ENCODE measurements around the gene NUMA1.

NUMA1 gene

GRCh38 chr11:72061739-72062396 is 18.5 kb downstream of the NUMA1 start:
- no peak for DNase-seq (ENCODE audit: low spot score)

DNA sequence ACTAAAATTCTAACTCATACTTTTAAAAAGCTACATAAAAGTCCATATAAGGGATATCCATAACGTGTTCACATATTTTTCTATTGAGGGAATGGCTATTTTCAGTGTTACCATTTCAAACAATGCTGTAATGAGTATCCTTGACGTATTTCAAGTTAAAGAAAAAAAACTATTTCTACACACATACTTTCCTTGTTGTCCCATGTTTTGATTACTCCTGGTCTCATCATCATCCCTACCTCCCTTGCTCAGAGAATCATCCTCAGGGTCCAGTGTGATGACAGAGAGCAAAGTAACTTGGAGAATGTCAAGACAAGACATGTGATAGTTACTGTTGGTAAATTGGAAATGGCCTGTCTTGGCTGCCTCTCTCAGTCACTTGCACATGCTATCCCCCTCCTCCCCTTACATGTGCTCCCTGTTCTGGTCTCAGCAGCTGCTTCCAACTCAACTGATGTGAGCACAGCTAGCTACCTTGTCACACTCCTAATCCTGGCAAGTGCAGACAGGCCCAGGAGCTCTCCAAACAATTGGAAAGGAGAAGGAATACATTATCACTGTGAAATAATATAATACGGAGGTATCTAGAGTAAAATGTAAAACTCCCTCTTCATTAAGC is 21.8 kb downstream of the NUMA1 start:
- DNase-seq (ENCODE audit: low spot score), result no peak

DNA sequence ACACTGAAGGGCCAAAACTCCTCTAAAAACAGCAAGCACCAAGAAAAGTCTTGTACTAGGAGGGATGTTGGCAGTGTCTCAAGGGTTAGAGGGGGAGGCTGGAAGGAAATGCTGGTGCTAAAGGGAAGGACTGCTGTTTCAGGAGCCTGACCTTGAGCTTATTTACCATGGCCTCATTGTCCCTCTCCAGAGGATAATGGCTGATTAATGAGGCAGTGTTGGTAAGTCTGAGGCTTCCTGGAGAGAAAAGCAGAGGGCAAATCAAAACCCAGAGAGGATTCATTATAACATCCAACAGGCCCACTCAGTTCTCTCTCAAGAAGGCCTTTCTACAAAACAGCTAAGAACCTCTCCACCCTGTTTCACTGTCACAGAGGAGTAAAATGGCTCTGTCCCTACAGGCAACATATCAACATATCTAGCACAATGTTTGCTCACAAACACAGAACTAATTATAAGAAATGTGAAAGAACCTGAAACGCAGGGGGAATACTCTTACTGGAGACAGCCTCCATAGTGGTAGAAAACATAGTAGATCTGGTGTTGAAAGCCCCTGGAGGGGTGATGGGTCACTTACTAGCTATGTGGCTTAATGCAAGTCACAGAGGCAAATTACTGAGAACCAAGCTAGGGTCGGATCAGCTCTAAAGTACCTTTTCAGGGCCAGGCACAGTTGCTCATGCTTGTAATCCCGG is 31.4 kb downstream of the NUMA1 start:
- DNase-seq (ENCODE audit: low spot score), result no peak

DNA sequence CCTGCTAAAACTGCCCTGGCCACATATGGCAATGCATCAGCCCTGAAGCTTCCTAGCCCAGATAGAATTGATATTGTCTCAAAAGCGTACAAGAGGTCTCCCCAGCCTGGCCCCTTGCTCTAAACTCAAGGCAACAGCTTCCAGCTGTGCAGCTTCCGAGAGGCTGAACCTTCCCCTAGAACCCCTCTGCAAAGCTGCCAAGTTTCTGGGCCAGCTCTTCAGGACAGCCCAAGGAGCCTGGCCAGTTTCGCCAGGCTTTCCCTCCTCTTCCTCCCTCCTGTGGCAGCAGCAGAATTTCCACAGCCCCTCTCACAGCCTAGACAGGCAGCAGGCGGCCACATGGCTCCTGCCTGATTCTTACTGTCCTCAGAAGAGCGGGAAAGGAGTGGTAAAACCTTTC is 34.5 kb downstream of the NUMA1 start:
- DNase-seq (ENCODE audit: low spot score), result no peak

DNA sequence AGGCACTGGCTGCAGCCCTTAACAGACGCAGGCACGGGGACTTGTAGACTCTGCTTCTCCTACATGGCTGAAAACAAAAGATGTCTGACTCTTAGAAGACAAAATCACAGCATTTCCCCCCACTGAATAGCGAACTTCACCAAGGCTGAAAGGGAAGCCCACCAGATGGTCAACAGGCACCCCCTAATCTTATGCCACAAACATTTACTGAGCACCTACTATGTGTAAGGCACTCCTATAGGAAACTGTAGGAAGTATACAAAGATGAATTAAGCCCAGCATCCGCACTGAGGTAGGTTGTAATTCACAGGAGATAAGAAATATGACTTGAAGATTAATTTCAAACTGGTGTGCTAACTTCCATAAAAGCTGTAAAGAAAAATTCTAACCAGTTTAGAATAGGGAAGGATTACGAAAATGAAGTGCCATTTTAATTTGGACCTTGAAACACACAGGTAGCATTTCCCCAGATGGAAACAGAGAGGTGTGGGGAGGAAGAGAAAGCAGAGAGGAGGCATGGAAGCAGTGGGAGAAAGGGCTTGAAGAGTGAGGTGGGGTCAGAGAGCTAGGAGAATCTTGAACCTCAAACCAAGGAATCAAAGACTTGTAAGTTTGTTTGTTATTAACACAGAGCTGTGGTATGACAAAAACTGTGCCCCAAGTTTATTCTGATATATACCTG is 38.1 kb downstream of the NUMA1 start:
- DNase-seq (ENCODE audit: low spot score), result no peak

DNA sequence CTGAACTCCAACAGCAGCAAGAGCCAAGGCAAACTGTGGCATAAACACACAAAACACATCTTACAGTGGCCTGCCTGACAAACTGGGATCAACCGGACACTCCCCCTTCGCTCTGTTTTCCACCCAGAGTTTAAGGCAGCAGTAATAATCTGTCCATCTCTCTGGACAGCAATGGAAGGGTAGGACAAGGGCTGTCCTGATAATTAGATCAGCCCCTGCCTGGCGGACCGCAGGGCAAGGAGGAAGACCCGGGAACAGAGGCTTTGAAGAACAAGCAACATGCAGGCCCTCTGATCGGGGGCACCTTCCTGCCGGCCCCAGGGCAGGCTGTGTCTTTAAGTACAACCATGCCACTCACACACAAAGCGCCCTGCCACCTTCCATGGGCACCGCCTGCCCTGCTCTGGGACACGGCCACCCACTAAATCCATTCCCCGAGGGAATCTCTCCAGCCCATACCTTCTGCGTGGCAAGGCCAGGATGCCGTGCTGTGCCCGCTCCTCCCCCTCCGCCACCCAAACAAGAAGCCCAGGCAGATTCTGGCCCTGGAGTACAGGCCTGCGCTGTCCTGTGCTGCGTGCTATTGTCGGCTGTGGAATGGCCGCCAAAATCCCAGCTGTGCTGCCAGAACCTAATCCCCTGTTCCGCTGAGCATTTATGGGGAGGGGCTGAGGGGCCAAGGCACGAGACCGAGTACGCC is 38.8 kb downstream of the NUMA1 start:
- DNase-seq (ENCODE audit: low spot score), result peak; percentile 80

DNA sequence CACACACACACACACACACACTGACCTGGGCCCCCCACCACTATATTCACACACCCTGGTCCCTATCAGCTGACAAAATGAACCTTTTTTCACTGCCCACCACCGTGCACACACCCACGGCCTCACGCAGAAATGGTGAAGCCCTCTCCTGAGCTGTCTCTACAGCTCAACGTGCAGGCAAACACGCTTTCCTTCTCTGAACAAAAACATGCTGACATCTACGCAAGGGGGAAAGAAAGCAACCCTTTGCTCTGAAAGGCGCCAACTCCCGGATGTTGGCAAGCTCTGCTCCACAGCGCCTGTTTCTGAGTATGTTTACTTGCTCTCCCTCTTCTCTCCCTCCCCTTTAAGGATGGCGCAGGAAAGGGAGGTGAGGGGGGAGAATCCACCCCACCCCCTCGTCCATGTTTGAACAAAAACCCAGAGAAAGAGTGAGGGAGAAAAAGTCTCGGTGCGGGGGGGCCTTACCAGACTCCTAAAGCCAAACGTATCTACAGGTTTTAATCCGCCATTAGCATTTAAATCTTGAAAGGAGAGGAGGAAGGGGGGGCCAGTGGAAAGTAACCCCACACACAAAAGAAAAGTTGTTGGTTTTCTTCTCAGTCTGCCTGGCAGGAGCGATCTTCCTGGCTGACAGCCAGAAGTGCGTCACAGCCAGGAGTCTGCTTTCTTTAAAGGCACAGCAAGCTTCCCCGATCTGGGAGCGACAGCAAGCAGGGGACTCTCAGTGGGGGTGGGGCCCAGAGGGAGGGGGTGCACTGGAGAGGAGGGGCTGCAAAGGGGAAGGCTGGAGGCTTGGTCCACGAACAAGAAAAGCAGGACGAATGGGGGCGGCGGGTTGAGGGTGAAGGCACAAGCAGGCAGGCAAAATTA is 39.6 kb downstream of the NUMA1 start:
- DNase-seq (ENCODE audit: low spot score), result peak; percentile 90

GRCh38 chr11:72039856-72040401 is 40.4 kb downstream of the NUMA1 start:
- DNase-seq (ENCODE audit: low spot score), result no peak

GRCh38 chr11:72039031-72039855 is 41.1 kb downstream of the NUMA1 start:
- DNase-seq (ENCODE audit: low spot score), result peak; percentile 35

- peak; percentile 90 for DNase-seq (ENCODE audit: low spot score)
Measured at GRCh38 chr11:72038491-72038890, 41.9 kb downstream of the NUMA1 start.

DNA sequence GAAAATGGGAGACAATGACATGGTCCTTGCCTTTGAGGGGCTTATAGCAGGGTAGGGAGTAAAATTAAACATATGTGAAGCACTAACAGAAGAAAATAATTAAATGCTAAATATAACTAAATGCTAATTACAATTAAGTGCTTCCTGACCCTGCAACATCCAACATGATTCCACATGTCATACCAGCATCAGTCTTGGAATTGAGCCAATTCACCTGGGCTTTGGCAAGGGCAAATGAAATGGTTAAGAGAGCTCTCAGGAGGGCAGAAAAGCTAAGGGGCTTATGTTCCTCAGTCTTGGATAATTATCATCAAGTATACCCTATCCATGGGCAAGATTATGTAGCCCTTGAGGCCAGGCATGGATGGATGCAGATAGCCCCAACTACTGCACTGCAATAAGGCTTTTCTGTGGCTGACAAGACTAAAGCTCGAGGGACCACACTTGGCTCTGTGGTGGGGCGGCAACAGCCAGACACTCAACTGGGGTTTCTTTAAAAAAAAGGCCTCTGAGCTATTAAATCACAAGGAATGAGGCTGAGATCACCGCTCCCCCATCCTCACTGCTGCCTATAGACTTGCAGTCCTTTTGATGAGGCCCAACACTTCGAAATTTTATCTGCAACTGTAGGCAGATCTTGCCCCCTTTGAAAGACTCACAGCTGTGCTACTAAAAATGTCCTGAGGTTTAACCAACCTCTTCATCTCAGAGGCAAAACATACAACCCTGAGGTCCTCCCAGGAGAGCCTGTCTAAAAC is 42.6 kb downstream of the NUMA1 start:
- no peak for DNase-seq (ENCODE audit: low spot score)

GRCh38 chr11:72036687-72037086 is 43.7 kb downstream of the NUMA1 start:
- DNase-seq (ENCODE audit: low spot score), result no peak

GRCh38 chr11:72030472-72031045 is 49.8 kb downstream of the NUMA1 start:
- no peak for DNase-seq (ENCODE audit: low spot score)

GRCh38 chr11:72026090-72026489 is 54.3 kb downstream of the NUMA1 start:
- DNase-seq (ENCODE audit: low spot score), result no peak

GRCh38 chr11:72024069-72024754 is 56.1 kb downstream of the NUMA1 start:
- DNase-seq (ENCODE audit: low spot score), result no peak

DNA sequence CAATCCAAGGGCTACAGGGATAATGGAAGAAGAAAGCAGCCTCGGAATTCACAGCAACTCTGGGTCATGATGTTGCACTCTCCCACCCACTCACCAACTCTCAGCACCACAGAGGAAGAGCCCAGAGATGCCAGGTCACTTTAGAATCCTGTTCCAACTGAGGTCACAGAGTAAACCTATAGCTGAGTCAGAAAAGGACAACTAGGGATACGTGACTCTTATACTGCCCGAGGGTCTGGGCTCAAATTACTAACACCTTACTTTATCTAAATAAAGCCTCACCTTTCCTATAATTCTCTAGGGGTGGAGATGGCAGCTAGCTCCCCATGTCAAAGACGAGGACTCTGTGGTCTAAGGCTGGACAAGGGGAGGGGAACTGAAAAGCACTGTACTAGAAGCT is 57.0 kb downstream of the NUMA1 start:
- no peak for DNase-seq (ENCODE audit: low spot score)

GRCh38 chr11:72018171-72018570 is 62.2 kb downstream of the NUMA1 start:
- DNase-seq (ENCODE audit: low spot score), result no peak

GRCh38 chr11:72015511-72016061 is 64.8 kb downstream of the NUMA1 start:
- DNase-seq (ENCODE audit: low spot score), result no peak

Data from AG20443 (cell line).